Skin of body (tissue), 2 donors: ENCODE measurements around the gene TARBP1. TPM values are rescaled to one million over a fixed set of nuclear protein-coding genes. Genes with fewer than 3 reads are reported as not detected.
A peak's percentile ranks its signal among the peaks of the same experiment; 100 is the strongest.
"Not testable (repeated sequence)": the region's sequence is repeated elsewhere in the genome, so short reads cannot be mapped to it uniquely, and the experiment has no call there.

ENCODE experiments used
- DNase-seq: peaks from one replicate; lab custom pipeline; 2025; lab: John Stamatoyannopoulos, UW
- total RNA-seq: library from RNA; depleted of rRNA; stranded (reverse); fragments of >200 nt; gene quantifications from one replicate; pipeline ENCODE4 v1.2.3, GENCODE V29; 2014

The TARBP1 gene
- total RNA-seq, 1 donor from 2014 or later = 37.1 TPM

- no peak for DNase-seq
These were observed 28.1 kb upstream of the TARBP1 start for GRCh38 chr1:234507089-234507488.

GRCh38 chr1:234505769-234506102, 26.8 kb upstream of the TARBP1 start:
- DNase-seq = no peak

- DNase-seq = no peak
These were observed 26.2 kb upstream of the TARBP1 start for GRCh38 chr1:234504969-234505768.

- DNase-seq = not testable (repeated sequence)
These were observed 25.3 kb upstream of the TARBP1 start for GRCh38 chr1:234504251-234504650.

- DNase-seq = peak; percentile 49
These were observed 24.4 kb upstream of the TARBP1 start for GRCh38 chr1:234503193-234504050.

GRCh38 chr1:234502785-234503184, 23.8 kb upstream of the TARBP1 start:
- no peak for DNase-seq

- no peak for DNase-seq
These were observed 21.3 kb upstream of the TARBP1 start for GRCh38 chr1:234500269-234500668.

GRCh38 chr1:234499943-234500245, 20.9 kb upstream of the TARBP1 start:
- peak; percentile 69 for DNase-seq

GRCh38 chr1:234499119-234499942, 20.4 kb upstream of the TARBP1 start:
- DNase-seq = peak; percentile 95

GRCh38 chr1:234498448-234499118, 19.6 kb upstream of the TARBP1 start:
- no peak for DNase-seq

GRCh38 chr1:234497589-234497988, 18.6 kb upstream of the TARBP1 start:
- no peak for DNase-seq

GRCh38 chr1:234495231-234495990, 16.4 kb upstream of the TARBP1 start:
- no peak for DNase-seq

- DNase-seq = no peak
These were observed 15.1 kb upstream of the TARBP1 start for GRCh38 chr1:234494049-234494448.

GRCh38 chr1:234490793-234491479, 12.0 kb upstream of the TARBP1 start:
- no peak for DNase-seq

- DNase-seq = no peak
These were observed 10.7 kb upstream of the TARBP1 start for GRCh38 chr1:234489698-234490077.

- no peak for DNase-seq
These were observed 10.2 kb upstream of the TARBP1 start for GRCh38 chr1:234489007-234489697.

GRCh38 chr1:234488054-234489006, 9.4 kb upstream of the TARBP1 start:
- DNase-seq = no peak
